ENCODE measurements around the gene CYP4A22. TPM values are rescaled to one million over a fixed set of nuclear protein-coding genes. Genes with fewer than 3 reads are reported as not detected.

Gene CYP4A22
- total RNA-seq, 1 experiment from 2014 or later = not detected

DNA sequence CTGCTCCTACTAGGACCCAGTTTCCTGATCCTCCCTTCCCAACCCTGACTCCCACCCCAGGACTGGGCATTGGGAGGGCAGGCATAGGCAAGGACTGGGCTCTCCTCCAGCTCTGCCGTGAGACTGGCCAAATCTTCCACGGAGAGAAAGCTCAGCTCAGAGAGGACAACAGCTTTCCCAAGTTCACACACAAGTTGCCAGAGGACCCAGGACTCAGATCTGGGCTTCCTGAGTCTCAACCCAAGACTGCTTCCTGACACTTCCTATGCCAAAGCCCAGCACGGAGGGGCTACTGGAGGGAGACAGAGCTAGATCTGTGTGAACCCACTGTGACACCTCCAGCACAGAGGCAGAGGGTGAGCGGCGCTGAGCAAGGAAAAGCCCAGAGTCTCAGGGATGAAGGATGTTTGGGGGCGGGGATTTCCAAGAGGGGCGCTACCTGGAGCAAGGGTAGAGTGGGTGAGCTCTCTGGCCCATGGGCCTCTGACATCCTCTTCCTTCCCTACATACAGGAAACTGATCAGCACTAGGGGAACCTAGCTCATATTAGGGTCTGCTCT, 45.5 kb downstream of the CYP4A22 start:
- TF ChIP-seq, protein P1, sequence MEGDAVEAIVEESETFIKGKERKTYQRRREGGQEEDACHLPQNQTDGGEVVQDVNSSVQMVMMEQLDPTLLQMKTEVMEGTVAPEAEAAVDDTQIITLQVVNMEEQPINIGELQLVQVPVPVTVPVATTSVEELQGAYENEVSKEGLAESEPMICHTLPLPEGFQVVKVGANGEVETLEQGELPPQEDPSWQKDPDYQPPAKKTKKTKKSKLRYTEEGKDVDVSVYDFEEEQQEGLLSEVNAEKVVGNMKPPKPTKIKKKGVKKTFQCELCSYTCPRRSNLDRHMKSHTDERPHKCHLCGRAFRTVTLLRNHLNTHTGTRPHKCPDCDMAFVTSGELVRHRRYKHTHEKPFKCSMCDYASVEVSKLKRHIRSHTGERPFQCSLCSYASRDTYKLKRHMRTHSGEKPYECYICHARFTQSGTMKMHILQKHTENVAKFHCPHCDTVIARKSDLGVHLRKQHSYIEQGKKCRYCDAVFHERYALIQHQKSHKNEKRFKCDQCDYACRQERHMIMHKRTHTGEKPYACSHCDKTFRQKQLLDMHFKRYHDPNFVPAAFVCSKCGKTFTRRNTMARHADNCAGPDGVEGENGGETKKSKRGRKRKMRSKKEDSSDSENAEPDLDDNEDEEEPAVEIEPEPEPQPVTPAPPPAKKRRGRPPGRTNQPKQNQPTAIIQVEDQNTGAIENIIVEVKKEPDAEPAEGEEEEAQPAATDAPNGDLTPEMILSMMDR (IDR thresholded peaks at IDR 0.05; ENCODE audit: unreplicated experiment) = no peak
- H3K4me1 Mint-ChIP-seq (ENCODE audit: low read depth, unreplicated experiment) = peaks cover 76% of the 10 kb centered on the region
- no TSS peak for BruUV-seq (replicated peaks)
- no peak for DNase-seq
- H3K36me3 Mint-ChIP-seq (ENCODE audit: insufficient read depth, unreplicated experiment) = peaks cover 85% of the 10 kb centered on the region
- no peak overlapping the region for H3K4me3 Mint-ChIP-seq (ENCODE audit: low read depth, unreplicated experiment)
- intact Hi-C loops (cut with micrococcal nuclease; ENCODE audit: unreplicated experiment) = loop anchor here (10.0 kb wide), 1 partner anchor 152 kb away; the partner anchor contains the start of gene CMPK1
- no peaks in the 10 kb centered on the region for H3K9me3 Mint-ChIP-seq (ENCODE audit: low read depth, unreplicated experiment)
- CTCF ChIA-PET = interaction anchor here (1.6 to 1.8 kb wide), 2 partner anchors 7 to 9 kb away, joined by 5 to 7 read pairs; partner anchors contain the start of gene PDZK1IP1
- no peaks in the 10 kb centered on the region for H3K27me3 Mint-ChIP-seq (ENCODE audit: unreplicated experiment)
- peak overlapping the region; percentile 62 for H3K27ac Mint-ChIP-seq (ENCODE audit: unreplicated experiment)

DNA sequence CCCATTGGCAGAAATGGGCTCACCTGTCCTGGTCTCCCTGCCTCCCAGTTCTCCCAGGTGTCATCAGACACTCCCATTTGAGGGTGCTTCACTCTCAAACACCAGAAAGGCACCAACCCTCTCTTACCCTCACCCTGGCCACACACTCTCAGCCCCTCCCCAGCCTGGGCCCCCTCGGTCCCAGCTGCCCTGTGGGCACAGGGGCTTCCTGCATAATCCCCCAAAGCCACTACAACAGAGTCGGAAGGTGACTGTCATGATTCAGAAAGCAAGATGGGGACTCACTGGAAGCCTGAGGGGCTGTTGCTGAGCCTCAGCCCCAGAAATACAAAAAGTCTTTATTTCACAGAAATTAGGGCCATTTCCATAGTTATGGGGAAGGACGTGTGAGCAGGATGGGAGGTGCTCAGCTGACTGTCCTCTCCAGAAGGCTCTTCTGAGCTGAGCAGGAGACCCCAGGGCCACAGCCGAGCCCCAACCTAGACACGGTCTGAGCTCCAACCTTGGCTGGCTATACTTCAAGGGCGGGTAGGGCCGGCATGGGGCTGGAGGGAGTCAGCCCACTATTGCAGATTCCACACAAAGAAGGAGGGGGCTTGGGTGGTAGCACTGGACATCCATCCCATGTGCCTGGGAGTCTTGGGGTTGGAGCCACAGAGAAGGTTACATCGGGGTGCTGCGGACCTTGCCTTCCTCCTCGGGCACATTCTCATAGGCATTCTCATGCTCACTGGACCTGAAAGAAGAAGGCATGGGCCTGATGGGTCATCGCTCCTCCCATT, 46.3 kb downstream of the CYP4A22 start:
- H3K4me3 Mint-ChIP-seq (ENCODE audit: low read depth, unreplicated experiment) = no peak overlapping the region
- BruUV-seq (replicated peaks) = no TSS peak

DNA sequence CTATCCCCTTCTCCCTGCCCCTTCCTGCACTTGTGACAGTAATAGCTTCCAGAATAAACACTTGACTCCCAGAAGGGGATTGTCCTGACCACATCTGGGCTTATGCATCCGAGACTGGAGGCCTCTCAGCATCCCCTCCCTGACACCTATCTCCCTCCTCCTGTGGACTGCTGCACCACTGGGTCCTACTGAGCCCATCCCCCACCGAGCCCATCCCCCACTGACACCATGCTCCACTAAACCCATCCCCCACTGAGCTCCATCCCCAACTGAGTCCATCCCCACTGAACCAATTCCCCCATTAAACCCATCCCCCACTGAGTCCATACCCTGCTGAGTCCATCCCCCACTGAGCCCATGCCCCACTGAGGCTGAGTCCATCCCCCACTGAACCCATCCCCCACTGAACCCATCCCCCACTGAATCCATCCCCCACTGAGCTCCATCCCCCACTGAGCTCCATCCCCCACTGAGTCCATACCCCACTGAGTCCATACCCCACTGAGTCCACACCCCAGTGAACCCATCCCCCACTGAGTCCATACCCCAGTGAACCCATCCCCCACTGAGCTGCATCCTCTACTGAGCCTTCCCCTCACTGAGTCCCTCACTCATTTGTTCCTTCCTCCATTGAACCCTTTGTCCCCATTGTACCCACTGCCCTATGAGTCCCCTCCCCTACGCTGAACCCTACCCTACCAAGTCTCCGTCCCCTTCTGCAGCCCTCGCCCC, 47.0 kb downstream of the CYP4A22 start:
- CTCF ChIA-PET = interaction anchor here (0.5 to 1.2 kb wide), 6 partner anchors 9 to 832 kb away, joined by 3 to 7 read pairs (median 3); no protein-coding TSS in a partner anchor
- Mint-ChIP-seq H3K9me3 (ENCODE audit: low read depth, unreplicated experiment) (no peaks in the 10 kb centered on the region), H3K27me3 (ENCODE audit: unreplicated experiment) (no peaks in the 10 kb centered on the region), H3K4me1 (ENCODE audit: low read depth, unreplicated experiment) (peaks cover 77% of the 10 kb centered on the region), H3K27ac (ENCODE audit: unreplicated experiment) (peak overlapping the region; percentile 88), H3K36me3 (ENCODE audit: insufficient read depth, unreplicated experiment) (peaks cover 95% of the 10 kb centered on the region), H3K4me3 (ENCODE audit: low read depth, unreplicated experiment) (peak overlapping the region; percentile 13)
- BruUV-seq (replicated peaks) = no TSS peak
- TF ChIP-seq, protein P1 (IDR thresholded peaks at IDR 0.05; ENCODE audit: unreplicated experiment) = no peak
- intact Hi-C loops (cut with micrococcal nuclease; ENCODE audit: unreplicated experiment) = loop anchor here (10.0 kb wide), 1 partner anchor 151 kb away; the partner anchor contains the start of gene CMPK1
- DNase-seq = no peak

More for the DNA sequence above, 46.3 kb downstream of the CYP4A22 start:
- Mint-ChIP-seq H3K27ac (ENCODE audit: unreplicated experiment) (peak overlapping the region; percentile 88), H3K4me1 (ENCODE audit: low read depth, unreplicated experiment) (peaks cover 79% of the 10 kb centered on the region), H3K27me3 (ENCODE audit: unreplicated experiment) (no peaks in the 10 kb centered on the region), H3K9me3 (ENCODE audit: low read depth, unreplicated experiment) (no peaks in the 10 kb centered on the region), H3K36me3 (ENCODE audit: insufficient read depth, unreplicated experiment) (peaks cover 92% of the 10 kb centered on the region)
- TF ChIP-seq, protein P1 (IDR thresholded peaks at IDR 0.05; ENCODE audit: unreplicated experiment) = no peak
- DNase-seq = no peak
- CTCF ChIA-PET = interaction anchor here (0.6 to 1.8 kb wide), 4 partner anchors 8 to 218 kb away, joined by 3 to 5 read pairs (median 3); no protein-coding TSS in a partner anchor
- intact Hi-C loops (cut with micrococcal nuclease; ENCODE audit: unreplicated experiment) = loop anchor here (10.0 kb wide), 1 partner anchor 151 kb away; the partner anchor contains the start of gene CMPK1

All from Calu3 (cell line).